HG03280 (cell line): ENCODE results near the gene RBM22.

Experiments used
- ATAC-seq: cut with Tn5 transposase; IDR thresholded peaks from one replicate; pipeline ENCODE4 v1.9.1; 2021; ENCODE audit warnings: mild to moderate bottlenecking, moderate library complexity; ENCODE audit not compliant: unreplicated experiment

Gene RBM22

DNA sequence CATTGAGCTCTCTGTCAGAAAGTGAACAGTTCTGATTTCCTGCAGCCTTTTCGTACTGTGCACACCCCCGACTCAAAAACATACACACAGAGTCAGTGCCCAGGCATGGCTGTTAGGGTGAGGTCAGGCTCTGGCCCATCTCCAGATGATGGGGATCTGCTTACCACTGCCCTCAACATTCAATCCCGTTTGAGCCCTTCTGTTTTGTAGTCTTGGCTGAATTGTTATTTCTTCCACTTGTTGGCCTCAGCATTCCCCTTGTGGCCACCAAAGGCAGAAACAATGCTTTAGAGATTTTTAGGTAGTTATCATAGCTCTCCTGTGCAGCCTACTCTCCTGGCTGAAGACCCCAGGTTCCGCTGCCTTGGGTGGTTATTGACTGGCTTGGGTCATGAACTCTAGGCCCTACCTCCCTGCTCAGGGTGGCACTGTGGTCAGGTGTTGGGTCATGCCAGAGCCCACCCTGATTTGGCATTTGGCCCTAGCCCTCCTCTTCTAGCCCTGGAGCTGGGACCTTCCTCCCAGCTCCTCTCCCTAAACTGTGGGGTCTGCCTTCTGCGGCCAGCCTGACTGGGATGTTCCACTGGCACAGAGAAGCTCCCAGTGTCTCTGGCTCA is 47.6 kb downstream of the RBM22 start:
- no peak for ATAC-seq

DNA sequence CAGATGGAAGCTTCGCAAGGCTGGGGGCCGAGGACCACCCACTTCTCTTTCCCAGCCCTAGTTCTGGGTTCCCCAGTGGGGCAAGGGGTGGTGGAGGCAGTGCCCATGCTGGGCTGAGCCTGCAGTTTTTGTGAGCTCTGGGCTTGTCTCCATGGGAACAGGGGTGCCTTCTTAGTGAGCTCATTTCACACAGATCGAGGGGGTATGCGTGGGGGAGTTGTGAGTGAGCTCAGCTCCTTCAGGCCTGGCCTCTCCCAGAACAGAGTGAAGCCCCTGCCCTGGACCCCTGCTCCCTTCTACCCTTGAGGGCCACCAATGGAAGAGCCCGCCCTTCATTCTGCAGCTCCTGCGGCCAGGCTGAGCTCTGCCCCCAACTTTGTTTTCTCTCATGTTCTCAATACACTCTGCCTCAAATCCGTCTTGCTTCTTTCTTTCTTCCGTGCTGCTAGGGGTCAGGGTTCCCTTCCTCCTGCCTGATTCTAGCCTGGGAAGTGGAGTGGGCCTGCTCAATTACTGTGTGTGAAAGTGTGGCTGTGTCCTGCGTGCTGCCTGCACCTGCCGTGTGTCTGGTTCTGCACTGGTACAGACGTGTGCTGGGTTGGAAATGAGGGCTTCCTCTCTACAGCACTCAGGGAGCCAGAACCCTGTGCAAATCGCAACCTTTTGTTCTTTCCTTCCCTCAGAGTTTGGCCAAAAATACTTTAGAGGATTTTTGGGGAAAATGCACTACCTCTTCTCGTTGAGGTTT is 48.8 kb downstream of the RBM22 start:
- ATAC-seq: no peak

DNA sequence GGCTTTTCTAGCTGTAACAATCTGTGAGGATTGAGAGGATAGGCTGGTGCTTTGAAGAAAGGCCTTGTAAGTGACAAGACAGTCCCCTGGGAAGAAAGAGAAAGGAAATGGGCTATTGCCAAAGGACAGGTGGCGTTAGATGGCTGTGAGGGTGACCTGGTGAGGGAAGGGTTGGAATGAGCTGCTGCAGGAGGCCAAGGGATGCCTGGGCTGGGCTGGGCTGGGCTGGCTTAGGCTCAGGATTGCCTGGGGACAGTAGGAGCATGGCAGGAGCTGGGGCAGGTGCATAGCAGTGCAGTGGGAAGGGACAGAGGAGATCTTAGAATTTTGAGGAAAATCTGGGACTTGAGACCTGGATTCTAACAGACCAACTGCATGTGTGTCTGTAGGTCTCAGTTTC is 49.5 kb downstream of the RBM22 start:
- ATAC-seq: no peak

DNA sequence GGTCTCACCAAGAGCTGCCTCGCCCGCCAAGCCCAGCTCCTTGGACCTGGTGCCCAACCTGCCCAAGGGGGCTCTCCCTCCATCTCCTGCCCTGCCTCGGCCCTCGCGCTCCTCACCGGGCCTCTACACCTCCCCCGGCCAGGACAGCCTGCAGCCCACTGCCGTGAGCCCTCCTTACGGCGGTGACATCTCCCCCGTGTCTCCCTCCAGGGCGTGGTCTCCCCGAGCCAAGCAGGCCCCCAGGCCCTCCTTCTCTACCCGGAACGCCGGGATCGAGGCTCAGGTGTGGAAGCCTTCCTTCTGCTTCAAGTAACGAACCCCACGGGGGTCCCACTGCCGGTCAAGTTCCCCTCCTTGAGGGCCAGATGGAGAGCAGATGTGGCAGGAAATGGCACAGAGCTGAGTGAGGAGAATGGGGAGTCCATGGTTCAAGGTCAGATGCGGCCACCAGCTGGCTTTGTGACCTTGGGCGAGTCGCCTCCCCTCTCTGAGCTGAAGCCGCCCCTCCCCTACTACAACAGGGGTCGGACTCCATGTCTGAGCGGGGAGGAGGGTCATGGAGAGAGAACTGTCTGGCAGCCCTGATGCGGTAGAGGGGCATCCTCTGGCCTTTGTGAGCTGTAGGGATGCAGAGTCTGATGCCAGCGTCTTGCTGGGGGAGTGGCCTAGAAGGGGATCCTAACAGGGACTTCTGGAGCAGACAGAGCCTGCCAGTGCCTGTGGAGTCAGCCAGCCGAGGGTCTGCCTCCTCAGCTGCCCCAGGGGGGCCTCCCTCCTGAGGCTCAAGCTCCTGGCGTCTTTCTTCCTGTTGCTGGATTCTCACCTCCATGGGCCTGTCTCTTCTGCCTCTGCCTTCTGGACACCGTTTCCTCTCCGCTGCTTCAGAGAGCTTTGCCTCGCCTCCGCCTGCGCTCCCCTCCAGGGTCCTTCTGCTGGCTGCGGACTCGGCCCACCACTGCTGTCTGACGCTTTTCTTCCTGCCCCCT is 50.5 kb downstream of the RBM22 start:
- no peak for ATAC-seq

DNA sequence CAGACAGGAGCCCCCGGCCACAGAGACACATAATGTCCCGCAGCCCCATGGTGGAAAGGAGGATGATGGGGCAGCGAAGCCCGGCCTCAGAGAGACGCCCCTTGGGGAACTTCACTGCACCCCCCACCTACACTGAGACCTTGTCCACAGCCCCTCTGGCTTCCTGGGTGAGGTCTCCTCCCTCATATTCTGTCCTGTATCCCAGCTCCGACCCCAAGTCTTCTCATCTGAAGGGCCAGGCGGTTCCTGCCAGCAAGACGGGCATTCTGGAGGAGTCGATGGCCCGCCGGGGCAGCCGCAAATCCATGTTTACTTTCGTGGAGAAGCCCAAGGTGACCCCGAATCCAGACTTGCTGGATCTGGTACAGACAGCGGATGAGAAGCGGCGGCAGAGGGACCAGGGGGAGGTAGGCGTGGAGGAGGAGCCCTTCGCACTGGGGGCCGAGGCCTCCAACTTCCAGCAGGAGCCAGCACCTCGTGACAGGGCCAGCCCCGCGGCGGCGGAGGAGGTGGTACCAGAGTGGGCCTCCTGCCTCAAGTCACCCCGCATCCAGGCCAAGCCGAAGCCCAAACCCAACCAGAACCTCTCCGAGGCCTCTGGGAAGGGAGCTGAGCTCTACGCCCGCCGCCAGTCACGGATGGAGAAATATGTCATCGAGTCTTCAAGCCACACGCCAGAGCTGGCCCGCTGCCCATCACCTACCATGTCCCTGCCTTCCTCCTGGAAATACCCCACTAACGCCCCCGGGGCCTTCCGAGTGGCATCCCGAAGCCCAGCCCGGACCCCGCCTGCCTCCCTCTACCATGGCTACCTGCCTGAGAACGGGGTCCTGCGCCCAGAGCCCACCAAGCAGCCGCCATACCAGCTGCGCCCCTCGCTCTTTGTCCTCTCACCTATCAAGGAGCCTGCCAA is 51.5 kb downstream of the RBM22 start:
- ATAC-seq: no peak

DNA sequence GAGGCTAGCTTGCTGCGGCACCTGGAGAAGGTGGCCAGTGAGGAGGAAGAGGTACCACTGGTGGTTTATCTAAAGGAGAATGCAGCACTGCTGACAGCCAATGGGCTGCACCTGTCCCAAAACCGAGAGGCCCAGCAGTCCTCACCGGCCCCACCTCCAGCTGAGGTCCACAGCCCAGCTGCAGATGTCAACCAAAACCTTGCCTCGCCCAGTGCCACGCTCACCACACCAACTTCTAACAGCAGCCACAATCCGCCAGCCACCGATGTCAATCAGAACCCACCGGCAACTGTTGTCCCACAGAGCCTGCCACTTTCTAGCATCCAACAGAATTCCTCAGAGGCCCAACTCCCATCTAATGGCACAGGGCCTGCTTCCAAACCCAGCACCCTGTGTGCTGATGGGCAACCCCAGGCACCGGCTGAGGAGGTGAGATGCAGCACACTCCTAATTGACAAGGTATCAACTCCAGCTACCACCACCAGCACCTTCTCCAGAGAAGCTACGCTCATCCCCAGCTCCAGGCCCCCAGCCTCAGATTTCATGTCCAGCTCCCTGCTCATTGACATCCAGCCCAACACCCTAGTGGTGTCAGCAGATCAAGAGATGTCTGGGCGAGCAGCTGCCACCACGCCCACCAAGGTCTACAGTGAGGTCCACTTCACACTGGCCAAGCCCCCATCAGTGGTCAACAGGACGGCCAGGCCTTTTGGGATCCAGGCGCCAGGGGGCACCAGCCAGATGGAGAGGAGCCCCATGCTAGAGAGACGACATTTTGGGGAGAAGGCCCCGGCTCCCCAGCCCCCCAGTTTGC is 52.4 kb downstream of the RBM22 start:
- no peak for ATAC-seq

DNA sequence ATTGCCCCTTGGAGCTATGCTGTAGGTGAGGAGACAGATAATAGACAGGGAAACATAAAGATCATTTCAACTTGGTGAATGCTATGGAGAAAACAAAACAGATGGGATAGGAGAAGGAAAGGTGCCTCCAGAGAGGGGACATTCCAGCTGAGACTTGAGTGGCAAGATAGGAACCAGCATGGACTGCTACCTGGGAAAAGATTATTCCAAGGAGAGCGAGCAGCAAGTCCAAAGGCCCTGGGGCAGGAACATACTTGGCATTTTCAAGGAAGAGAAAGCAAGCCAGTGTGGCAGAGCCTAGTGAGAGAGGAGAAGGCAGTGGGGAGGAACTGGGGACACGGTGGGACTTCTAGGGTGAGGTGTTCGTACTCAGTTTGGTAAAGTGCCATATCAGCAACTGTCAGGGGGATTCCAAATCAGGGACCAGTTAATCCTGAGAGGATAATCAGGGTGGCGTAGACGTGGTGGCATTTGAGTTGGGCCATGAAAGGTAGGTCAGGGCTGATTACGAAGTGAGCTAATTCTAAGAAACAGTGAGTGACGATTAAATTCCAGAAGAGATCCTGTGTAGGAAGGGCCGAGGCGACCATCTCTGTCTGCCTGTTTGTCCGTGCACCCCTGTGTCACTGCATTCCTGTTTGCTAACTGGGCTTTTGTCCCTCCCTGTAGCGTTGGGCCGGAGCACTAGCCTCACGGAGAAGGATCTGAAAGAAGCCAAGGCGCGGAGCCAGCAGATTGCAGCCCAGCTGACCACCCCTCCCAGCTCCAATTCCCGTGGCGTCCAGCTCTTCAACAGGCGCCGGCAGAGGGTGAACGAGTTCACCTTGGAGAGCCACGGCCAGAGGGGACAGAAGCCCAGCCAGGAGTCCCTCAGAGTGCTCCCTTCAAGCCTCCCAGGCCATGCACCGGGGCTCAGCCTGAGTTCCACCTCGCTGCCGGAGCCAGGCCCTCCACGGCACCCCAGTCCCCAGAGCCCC is 53.3 kb downstream of the RBM22 start:
- ATAC-seq: no peak

DNA sequence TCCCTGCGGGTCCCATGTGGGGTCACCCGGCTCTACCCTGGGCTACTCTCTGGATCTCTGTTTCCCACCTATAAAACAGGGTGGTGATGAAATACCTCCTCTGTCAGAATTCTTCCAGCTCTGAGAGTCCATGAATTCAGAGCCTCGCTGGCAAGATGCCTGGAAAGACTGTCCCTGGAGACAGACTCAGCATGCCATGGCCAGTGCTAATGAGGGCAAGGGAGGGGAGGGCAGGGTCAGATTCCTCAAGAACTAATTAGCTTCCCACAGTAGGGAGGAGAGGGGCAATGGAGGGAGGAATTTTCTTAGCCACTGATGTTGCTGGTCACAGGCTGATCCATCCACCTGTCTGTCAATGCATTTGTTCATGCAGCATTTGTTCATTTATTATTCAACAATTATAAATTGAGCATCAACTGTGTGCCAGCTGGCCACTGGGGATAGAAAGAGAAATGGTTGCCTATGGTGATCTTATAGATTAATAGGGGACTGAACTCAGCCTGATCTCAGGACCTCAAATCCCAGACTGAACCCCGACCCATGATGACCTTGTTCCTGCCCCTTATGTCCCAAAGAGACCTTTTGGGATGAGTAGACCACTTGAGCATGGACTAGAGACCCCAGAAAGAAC is 55.7 kb downstream of the RBM22 start:
- no peak for ATAC-seq

DNA sequence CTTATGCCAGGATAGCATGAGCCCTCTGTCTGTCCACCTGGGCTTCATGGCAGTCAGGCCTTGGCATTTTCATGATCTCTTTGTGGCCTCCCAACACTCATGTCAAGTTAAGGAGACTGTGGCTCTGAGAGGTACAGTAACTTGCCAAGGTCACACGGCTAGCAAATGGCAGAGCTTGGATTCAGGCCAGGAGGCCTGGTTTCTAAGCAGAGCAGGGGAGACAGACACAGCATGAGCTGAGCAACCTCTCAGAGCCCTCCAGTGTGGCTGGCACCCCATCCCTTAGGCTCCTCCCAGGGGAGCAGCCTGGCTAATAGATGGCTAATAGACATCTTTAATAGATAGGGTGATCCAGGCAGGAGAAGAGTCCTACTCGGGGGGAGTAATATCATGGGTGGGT is 56.3 kb downstream of the RBM22 start:
- no peak for ATAC-seq

DNA sequence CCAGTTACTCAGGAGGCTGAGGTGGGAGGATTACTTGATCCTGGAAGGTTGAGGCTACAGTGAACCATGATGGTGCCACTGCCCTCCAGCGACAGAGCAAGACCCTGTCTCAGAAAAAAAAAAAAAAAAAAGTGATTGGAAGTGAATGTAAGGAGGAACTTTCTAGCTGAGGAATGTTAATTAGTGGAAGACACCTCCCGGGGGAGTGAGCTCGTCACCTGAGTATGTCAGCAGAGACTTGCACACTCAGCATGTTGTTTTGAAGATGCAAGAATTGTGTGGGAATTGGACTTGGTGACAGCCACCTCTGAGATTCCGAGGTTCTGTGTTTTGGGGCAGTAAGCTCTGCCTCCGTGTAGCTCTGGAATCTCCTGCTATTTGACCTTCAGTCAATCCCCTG is 56.8 kb downstream of the RBM22 start:
- ATAC-seq: no peak

DNA sequence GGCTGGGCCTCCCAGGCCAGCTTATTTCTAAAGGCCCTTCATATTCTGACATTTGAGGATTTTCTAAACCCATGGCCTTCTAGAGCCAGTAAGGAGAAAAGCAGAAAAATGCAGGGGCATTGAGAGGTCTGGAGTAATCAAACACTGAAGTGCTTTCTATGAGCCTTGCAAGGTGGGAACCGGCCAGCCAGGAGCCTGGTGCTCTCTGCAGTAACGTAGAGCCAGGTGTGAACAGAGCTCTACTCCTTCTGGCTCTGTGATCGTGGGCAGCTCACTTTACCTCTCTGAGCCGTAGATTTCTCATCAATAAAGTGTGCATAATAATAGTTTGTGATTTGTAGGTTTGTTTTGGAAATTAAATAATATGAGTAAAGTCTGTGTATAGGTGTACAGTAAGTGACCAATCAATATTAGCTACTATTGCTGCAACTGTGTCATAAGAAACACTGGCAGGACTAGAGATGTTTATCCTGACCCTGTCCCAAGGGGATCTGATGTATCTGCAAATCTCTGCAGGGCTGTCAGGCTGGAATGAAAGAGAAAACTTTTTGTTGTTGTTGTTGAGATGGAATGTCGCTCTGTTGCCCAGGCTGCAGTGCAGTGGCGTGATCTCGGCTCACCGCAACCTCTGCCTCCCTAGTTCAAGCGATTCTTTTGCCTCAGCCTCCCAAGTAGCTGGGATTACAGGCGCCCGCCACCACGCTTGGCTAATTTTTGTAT is 57.7 kb downstream of the RBM22 start:
- no peak for ATAC-seq

DNA sequence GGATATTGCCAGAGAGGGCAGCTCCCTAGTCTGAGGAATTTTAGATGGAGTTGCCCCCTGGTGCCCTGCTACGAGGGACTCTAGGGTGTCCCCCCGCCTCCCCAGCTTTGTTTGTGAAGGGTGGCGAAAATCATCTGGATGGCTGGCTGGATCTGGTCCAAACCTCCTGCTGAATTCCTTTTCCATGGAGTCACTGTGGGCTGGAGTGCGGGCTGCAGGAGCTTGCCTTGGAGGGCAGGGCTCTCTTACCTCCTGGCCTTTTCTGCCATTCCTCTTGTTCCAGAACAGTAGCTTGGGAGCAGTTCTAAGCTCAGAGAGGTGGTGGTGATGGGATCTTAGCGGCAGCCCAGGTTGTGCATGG is 58.3 kb downstream of the RBM22 start:
- ATAC-seq: no peak

DNA sequence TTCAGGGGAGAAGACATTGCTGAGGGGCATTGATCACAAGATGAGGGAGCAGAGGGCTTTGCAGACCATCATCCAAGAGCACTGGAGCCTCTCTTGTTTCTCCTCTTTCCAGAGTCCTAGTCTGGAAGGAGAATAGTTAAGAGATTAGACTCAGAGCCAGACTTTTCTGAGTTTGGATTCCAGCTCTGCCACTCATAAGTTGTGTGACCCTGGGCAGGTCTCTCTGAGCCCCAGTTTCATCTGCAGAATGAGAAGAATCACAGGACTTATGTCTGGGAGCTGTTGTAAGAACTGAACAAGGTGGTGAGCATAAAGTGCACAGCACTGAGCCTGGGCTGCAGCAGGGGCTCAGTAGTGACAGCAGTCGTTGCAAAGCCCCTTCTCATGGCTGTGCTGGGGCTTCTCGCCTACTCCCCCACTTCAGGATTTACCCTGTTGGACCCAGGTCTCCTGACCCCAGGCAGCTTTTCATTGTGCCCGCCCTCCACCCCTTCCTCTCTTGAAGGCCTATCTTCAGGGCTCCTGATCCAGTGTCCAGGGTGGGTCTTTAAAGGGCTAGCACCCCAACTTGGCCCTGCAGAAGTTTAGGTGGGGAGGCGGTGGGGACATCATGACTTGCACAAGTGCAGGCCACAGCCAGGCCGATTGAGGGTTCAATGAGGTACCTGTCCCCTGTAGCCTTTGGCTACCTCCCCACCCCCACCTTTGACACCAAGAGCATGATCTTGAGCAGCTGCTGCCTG is 58.9 kb downstream of the RBM22 start:
- ATAC-seq: no peak

DNA sequence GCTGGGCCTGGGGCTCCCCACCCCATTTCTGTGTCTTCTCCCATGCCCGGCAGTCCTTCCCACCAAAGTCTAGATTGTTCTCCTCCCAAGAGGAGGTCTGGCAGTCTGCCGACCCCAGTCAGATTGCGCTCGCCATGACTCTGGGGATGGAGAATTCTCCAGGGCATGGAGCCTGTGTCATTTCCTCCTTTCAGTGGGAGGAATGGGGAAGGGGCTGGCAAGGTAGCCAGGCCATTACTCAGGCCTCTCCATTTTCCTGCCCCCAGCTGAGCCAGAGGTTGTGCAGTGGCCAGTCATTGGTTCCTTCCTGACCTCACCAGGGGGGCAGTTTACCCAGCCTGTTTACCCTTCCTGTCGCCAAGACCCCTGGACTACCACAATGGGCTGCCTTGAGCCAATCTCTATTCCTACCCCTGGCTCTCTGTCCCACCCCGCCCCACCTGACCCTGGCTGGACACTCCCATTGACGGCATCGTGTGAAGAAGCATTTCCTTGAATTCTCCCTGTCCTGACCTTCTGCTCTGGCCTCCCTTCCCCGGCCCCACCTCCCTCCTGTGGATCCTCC is 59.8 kb downstream of the RBM22 start:
- no peak for ATAC-seq
